Karpas-422 (cell line): ENCODE measurements around the gene HS3ST6. TPM values are rescaled to one million over a fixed set of nuclear protein-coding genes. Genes with fewer than 3 reads are reported as not detected.
"Not testable (repeated sequence)": the region's sequence is repeated elsewhere in the genome, so short reads cannot be mapped to it uniquely, and the experiment has no call there.

Source experiments
- DNase-seq: peaks from one replicate; pipeline ENCODE4 v3.0.0-alpha.2; 2015
- H2AFZ ChIP-seq: fragments of 200-600 bp; sonication (generic); 2 replicates; pipeline ENCODE4 v1.6.1; 2014; ENCODE audit warnings: antibody characterized with exemption, low read length, mixed read lengths
- H3K27ac ChIP-seq: fragments of 200-600 bp; sonication (generic); 2 replicates; pipeline ENCODE4 v1.5.1; 2014; ENCODE audit warnings: mild to moderate bottlenecking, low read length, moderate library complexity
- H3K27me3 ChIP-seq: fragments of 200-600 bp; sonication (generic); 2 replicates; pipeline ENCODE4 v1.6.1; 2014; ENCODE audit warnings: low read length, mixed read lengths
- H3K36me3 ChIP-seq: fragments of 200-600 bp; sonication (generic); 2 replicates; pipeline ENCODE4 v1.6.1; 2014; ENCODE audit warnings: low read length, mixed read lengths; ENCODE audit not compliant: insufficient read depth
- H3K4me1 ChIP-seq: fragments of 200-600 bp; sonication (generic); 2 replicates; pipeline ENCODE4 v1.6.1; 2014; ENCODE audit warnings: mild to moderate bottlenecking, low read length, mixed read lengths
- H3K4me2 ChIP-seq: fragments of 200-600 bp; sonication (generic); 2 replicates; pipeline ENCODE4 v1.6.1; 2014; ENCODE audit warnings: low read length, low read depth, mild to moderate bottlenecking; ENCODE audit not compliant: poor library complexity, severe bottlenecking
- H3K4me3 ChIP-seq: fragments of 200-600 bp; sonication (generic); 2 replicates; pipeline ENCODE4 v1.5.1; 2014; ENCODE audit warnings: mild to moderate bottlenecking, antibody characterized with exemption, low read length, mixed read lengths
- H3K79me2 ChIP-seq: fragments of 200-600 bp; sonication (generic); 2 replicates; pipeline ENCODE4 v1.6.1; 2014; ENCODE audit warnings: mild to moderate bottlenecking, low read length, mixed read lengths
- H3K9ac ChIP-seq: fragments of 200-600 bp; sonication (generic); 2 replicates; pipeline ENCODE4 v1.6.0; 2014; ENCODE audit warnings: low read length
- H3K9me2 ChIP-seq: fragments of 200-600 bp; sonication (generic), shearing (Covaris generic); replicated peaks from 2 replicates; pipeline ENCODE4 v1.6.0; 2014; ENCODE audit warnings: mild to moderate bottlenecking, low read length, moderate library complexity; ENCODE audit not compliant: insufficient read depth
- H3K9me3 ChIP-seq: fragments of 300-700, 200-600 bp; sonication (generic); 2 replicates; pipeline ENCODE4 v1.6.1; 2014; ENCODE audit warnings: low read length, mixed read lengths
- H4K20me1 ChIP-seq: fragments of 200-600 bp; sonication (generic); 2 replicates; pipeline ENCODE4 v1.6.1; 2014; ENCODE audit warnings: mild to moderate bottlenecking, antibody characterized with exemption, low read length, low read depth; ENCODE audit not compliant: insufficient read depth
- total RNA-seq: library from RNA; depleted of rRNA; stranded (reverse); fragments of >200 nt; shearing (Covaris generic); gene quantifications from 2 replicates; pipeline ENCODE4 v1.2.3, GENCODE V29; 2014; ENCODE audit warnings: low replicate concordance; rRNA removed

The HS3ST6 gene
- total RNA-seq = not detected in 2 replicates

DNA sequence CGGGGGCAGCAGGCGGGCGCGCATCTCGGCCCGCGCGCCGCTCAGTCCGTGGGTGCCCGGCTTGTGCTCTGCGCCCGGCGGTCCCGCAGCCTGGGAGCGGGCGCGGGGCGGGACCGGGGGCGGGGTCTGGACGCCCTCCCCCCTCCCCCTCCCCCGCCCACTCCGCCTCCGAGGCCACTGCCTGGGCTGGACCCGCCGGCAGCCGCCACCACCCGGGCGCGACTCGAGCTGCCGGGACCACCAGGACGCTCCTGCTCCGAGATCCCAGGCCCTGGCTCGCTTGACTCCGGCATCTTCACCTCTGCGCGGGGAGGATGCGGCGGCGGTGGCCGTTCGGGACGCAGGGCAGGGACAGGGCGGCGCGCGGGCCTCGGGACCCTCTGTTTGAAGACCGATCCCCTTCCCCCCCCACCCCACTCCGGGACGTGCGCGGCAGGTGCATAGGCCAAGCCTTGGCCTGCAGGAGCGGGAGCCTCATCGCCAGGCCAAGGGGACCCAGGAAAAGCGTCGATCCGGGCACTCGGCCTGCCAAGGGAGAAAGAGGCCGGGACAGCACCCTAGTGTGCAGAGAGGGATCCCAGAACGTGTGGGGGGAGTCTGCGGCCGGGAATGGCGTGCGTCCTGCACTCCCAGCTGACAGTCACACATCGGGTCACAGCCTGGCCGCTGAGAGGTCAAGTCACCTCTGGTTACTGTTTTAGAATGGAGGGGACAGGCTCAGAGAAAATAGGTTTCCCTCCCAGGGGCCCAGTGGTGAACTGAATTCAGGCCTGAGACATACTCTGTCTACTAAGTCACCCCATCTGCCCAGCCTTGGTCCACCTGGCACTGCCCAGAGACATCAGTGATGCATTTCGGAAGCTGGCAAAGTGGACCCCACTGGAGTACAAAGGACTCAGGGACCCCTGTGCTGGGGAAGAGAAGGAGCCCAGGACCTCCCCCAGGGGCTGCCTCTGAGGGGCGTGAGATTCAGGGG lies at the start of gene HS3ST6:
TSS of gene HS3ST6 (minus strand) at position 65 of the 976 bp plus-strand sequence. CDS start 92 bp downstream, outside the sequence.
- Histone ChIP-seq H3K27me3 (no peaks in the 10 kb centered on the region), H3K4me3 (no peak within 1 kb of the TSS), H2AFZ (no peak within 1 kb of the TSS), H3K27ac (no peak within 1 kb of the TSS), H3K9ac (no peak within 1 kb of the TSS), H4K20me1 (no peaks in the 10 kb centered on the region), H3K9me3 (no peaks in the 10 kb centered on the region), H3K36me3 (no peaks in the 10 kb centered on the region), H3K4me2 (no peak within 1 kb of the TSS), H3K4me1 (no peaks in the 10 kb centered on the region), H3K9me2 (no peaks in the 10 kb centered on the region), H3K79me2 (no peaks in the 10 kb centered on the region)
- no peak for DNase-seq

DNA sequence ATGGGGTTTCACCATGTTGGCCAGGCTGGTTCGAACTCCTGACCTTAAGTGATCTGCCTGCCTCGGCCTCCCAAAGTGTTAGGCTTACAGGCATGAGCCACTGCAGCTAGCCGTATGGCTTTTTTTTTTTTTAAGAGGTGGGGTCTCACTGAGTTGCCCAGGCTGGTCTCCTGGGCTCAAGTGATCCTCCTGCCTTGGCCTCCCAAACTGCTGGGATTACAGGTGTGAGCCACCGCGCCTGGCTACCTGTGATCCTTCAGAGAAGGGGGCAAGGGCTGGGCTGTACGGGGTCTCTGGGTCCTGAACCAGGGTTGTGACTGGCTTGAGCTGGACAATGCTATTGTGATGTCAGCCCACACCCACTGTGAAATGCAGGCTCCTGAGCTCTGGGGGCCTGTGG lies 48.2 kb upstream of the HS3ST6 start, which contains the start of gene RNF151:
TSS of gene RNF151 (plus strand) at position 397 of the 400 bp plus-strand sequence. CDS start 26 bp downstream, outside the sequence.
- Histone ChIP-seq H3K4me3 (peak within 1 kb of the TSS; percentile 81), H3K79me2 (peaks cover 38% of the 10 kb centered on the region), H3K4me1 (peaks cover 36% of the 10 kb centered on the region), H3K27me3 (no peaks in the 10 kb centered on the region), H3K4me2 (peak within 1 kb of the TSS; percentile 73), H3K9ac (peak within 1 kb of the TSS; percentile 98), H2AFZ (no peak within 1 kb of the TSS), H3K9me2 (no peaks in the 10 kb centered on the region), H3K36me3 (peaks cover 23% of the 10 kb centered on the region), H4K20me1 (peaks cover 19% of the 10 kb centered on the region), H3K27ac (no peak within 1 kb of the TSS; the same call in 1 of the 2 replicates), H3K9me3 (no peaks in the 10 kb centered on the region)
- no peak for DNase-seq

DNA sequence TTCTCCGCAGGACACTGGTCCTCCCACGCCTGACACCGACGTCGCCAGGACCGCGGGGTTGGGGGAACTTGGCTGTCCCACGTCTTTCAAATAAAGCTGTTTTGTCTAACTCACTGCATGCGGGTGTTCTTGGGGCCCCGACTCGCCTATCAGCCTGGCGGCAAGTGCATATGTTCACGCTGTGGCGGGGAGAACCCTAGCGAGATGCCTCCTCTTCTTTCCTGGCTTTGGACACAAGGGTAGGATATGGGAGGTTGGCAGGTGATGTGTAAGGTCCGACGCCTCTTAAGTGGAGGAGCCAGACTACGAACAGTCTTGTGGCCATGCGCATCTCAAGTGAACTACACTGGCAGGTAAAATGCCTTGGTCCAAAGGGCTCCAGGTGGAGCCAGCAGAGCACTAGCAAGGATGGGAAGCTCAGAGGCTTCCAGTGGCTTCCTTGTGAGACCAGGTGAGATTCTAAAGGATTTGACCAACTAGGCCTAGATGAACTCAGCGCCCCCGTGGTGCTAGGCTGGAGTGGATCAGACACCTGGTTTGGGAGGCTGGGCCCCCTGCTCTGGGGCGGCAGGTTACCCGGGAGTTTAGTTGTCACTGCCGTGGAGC lies 47.3 kb upstream of the HS3ST6 start:
- Histone ChIP-seq H4K20me1 (peaks cover 19% of the 10 kb centered on the region), H3K9ac (peak overlapping the region; percentile 98), H3K36me3 (peaks cover 23% of the 10 kb centered on the region), H3K4me2 (peak overlapping the region; percentile 73), H3K4me1 (peaks cover 38% of the 10 kb centered on the region), H3K27ac (peak overlapping the region; percentile 40; the same call in 1 of the 2 replicates), H3K79me2 (peaks cover 33% of the 10 kb centered on the region), H3K27me3 (no peaks in the 10 kb centered on the region), H2AFZ (no peak overlapping the region), H3K4me3 (peak overlapping the region; percentile 81), H3K9me2 (no peaks in the 10 kb centered on the region), H3K9me3 (no peaks in the 10 kb centered on the region)
- peak; percentile 61 for DNase-seq

DNA sequence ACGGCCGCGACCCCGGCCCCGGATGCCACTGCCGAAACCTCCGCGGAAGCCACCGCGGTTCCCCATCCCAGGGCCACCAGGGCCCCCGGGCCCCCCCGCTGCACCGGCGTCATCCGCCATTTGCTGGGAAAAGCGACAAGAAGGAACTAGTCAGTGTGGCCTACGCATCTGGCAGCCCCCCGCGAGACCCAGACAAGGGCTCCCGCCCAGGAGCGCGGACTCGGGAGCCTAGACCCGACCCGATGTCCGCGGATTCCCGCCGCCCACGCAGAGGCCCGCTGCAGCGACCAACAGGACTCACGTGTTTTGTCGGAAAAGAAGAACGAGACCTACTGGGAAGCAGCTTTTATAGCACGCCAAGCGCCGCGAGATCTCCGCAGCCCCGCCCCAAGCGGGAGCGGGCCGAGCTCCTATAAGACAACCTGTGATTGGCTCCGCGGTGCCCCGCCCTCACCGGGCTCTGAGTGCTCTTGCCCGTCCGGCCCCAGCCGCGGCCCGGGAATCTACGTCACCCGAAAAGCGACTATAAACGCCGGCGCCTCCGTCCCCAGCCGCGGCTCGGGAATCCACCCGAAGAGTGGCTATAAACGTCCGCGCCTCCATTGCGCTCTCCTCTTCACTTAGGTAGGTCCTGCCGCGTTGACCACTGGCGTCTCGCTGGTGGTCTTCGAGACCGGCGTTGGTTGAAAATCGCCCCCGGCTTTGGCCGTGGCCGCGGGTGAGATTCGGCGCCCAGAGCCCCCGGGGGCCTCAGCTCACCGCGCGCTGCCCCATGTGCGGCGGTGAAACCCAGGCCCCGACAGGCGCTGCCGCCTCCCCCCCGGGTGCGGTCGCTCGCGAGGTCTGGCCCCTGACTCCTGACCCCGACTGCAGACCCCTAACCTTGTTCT lies 46.5 kb upstream of the HS3ST6 start, which contains the start of gene RPS2:
TSS of gene RPS2 (minus strand) at position 321 of the 890 bp plus-strand sequence. CDS start at position 120, 201 bp downstream.
- H3K36me3 ChIP-seq = peaks cover 23% of the 10 kb centered on the region
- H3K79me2 ChIP-seq = peaks cover 41% of the 10 kb centered on the region
- H3K27me3 ChIP-seq = no peaks in the 10 kb centered on the region
- peak; percentile 99 for DNase-seq
- H3K4me3 ChIP-seq = peak within 1 kb of the TSS; percentile 81
- peaks cover 40% of the 10 kb centered on the region for H3K4me1 ChIP-seq
- H4K20me1 ChIP-seq = peaks cover 19% of the 10 kb centered on the region
- H3K9me2 ChIP-seq = no peaks in the 10 kb centered on the region
- H3K4me2 ChIP-seq = peak within 1 kb of the TSS; percentile 97
- H3K9ac ChIP-seq = peak within 1 kb of the TSS; percentile 98
- H2AFZ ChIP-seq = no peak within 1 kb of the TSS
- no peaks in the 10 kb centered on the region for H3K9me3 ChIP-seq
- peak within 1 kb of the TSS; percentile 94 for H3K27ac ChIP-seq

DNA sequence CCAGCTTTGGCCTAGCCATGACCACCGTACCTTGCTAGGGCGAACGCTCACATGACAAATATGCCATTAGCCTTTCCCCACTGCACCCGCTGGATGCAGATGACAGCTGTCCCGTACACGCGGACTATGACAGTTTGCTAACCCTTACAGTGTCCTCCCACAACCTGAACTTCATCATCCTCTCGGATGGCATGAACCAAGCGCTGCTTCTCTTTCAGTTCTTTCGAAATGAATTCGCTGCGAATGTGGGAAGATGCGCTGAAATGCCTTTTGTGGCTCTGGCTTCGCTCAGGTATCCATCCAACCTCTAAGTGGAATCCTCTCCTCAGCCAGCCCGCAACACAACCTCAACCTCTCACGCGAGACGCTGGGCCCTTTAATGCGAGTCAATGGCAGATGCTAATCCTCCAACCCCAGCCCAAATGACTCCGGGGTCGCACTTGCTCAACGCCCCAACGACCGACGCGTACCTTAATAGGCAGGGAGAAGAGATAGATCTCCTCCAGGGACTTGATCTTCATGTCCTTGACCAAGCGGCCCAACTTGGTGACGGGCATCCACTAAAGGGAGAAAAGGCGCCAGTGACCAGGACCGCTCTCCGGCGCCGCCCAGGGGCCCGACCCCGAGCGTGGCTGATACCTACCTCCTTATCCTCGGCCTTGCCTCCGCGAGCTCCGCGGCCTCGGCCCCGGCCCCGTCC lies 45.7 kb upstream of the HS3ST6 start:
- Histone ChIP-seq H3K79me2 (peaks cover 44% of the 10 kb centered on the region), H3K4me3 (peak overlapping the region; percentile 81), H4K20me1 (peaks cover 19% of the 10 kb centered on the region), H3K27me3 (no peaks in the 10 kb centered on the region), H2AFZ (no peak overlapping the region), H3K36me3 (peaks cover 23% of the 10 kb centered on the region), H3K4me2 (peak overlapping the region; percentile 97), H3K9me3 (no peaks in the 10 kb centered on the region), H3K9ac (peak overlapping the region; percentile 95), H3K9me2 (no peaks in the 10 kb centered on the region), H3K27ac (peak overlapping the region; percentile 94), H3K4me1 (peaks cover 43% of the 10 kb centered on the region)
- DNase-seq = peak; percentile 68

DNA sequence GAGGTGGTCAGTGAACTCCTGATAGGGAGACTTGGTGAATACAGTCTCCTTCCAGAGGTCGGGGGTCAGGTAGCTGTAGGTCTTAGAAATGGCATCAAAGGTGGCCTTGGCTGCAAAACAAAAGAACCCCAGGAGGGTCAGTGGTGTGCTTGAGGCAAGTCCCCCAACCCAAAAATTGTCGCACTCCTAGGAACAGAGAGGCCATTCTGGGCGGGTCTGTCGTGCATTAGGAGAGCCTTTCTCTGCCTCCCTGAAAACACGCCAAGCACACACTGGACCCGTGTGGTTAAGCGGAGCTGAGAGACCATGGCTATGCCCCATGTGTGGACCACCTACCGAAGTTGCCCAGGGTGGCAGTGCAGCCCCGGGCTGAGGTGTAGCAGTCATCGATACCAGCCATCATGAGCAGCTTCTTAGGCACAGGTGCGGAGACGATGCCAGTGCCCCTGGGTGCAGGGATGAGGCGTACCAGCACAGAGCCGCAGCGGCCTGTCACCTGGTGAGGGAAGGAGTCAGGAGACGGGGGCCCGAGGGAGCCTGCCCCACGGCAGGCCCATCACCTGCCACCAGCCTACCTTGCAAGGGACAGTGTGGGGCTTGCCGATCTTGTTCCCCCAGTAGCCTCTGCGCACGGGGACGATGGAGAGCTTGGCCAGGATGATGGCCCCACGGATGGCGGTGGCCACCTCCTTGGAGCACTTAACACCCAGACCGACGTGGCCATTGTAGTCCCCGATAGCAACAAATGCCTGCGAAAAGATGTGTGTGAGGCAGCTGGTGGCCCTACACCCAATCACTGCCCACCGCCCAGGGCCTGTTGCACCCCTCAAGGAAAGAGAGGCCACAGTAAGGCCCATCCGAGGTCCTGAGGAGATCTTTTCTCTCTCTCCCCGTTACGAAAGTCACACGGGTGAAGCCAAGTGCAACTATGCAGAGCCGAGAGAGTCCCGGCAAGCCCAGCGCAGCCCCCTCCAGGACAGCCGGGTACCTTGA lies 44.2 kb upstream of the HS3ST6 start:
- H3K79me2 ChIP-seq = peaks cover 44% of the 10 kb centered on the region

More for the DNA sequence above, 44.2 kb upstream of the HS3ST6 start:
- H3K9ac ChIP-seq = peak overlapping the region; percentile 95
- not testable (repeated sequence) for H3K27me3 ChIP-seq, H2AFZ ChIP-seq, H3K9me2 ChIP-seq, H3K9me3 ChIP-seq
- DNase-seq = peak; percentile 44
- H3K4me2 ChIP-seq = peak overlapping the region; percentile 97
- peak overlapping the region; percentile 81 for H3K4me3 ChIP-seq
- H4K20me1 ChIP-seq = peaks cover 19% of the 10 kb centered on the region
- H3K36me3 ChIP-seq = peaks cover 23% of the 10 kb centered on the region
- H3K4me1 ChIP-seq = peaks cover 45% of the 10 kb centered on the region
- peak overlapping the region; percentile 94 for H3K27ac ChIP-seq
